Mucosa of descending colon (tissue), 3 donors: ENCODE results near the gene FAM83B. TPM values are rescaled to one million over a fixed set of nuclear protein-coding genes. Genes with fewer than 3 reads are reported as not detected.

Source experiments
- ATAC-seq: fragments of 200-7000 bp; cut with Tn5 transposase; one replicate; pipeline ENCODE4 v1.9.1; 2020; ENCODE audit warnings: mild to moderate bottlenecking, moderate library complexity
- DNase-seq, 3 donors: peaks; one replicate each; pipeline ENCODE4 v3.0.0-alpha.2; 2020
- H3K36me3 ChIP-seq: fragments of 200-600 bp; one replicate; pipeline ENCODE4 v1.8.0; 2021; ENCODE audit warnings: low read depth, mild to moderate bottlenecking
- H3K4me1 ChIP-seq: fragments of 200-600 bp; one replicate; pipeline ENCODE4 v1.8.0; 2021; ENCODE audit warnings: low read depth, mild to moderate bottlenecking
- H3K4me3 ChIP-seq: fragments of 200-600 bp; one replicate; pipeline ENCODE4 v1.8.0; 2021; ENCODE audit warnings: mild to moderate bottlenecking
- H3K9me3 ChIP-seq: fragments of 200-600 bp; one replicate; pipeline ENCODE4 v1.8.0; 2021; ENCODE audit warnings: mild to moderate bottlenecking
- intact Hi-C, 2 donors: fragments of 100-400 bp; cut with DNase I in 1 of 2; cut with micrococcal nuclease in 1 of 2; formaldehyde crosslinking; loops; one replicate each; pipeline versions ENCODE4 v1.11.0 to v1.11.1; 2022; cut with DNase I, micrococcal nuclease
- total RNA-seq, 3 donors: library from RNA; stranded (reverse); fragmentation: NEBNext Ultra II Directional in 2 of 3; extraction: Animal tissue kit (Norgen Biotek cat#: 25700) in 2 of 3; gene quantifications; one replicate each; pipeline versions ENCODE4 v1.2.1 to v1.2.4, GENCODE V29; 2021 to 2023
- TF ChIP-seq, protein P1 (sequence below): fragments of 200-600 bp; IDR thresholded peaks from one replicate; pipeline ENCODE4 v1.8.0; 2022; ENCODE audit warnings: antibody characterized with exemption, mild to moderate bottlenecking
- donor health status: DM: no; HTN: no; CAD: no; lungs with moderate emphysema.
- donor health status: DM: no; HTN: no; CAD: no.
- donor health status: DM: no; HTN: yes; CAD: no.

FAM83B gene
- total RNA-seq, 3 donors from 2014 or later, result 17.5 to 46.5 (median 39.5) TPM

DNA sequence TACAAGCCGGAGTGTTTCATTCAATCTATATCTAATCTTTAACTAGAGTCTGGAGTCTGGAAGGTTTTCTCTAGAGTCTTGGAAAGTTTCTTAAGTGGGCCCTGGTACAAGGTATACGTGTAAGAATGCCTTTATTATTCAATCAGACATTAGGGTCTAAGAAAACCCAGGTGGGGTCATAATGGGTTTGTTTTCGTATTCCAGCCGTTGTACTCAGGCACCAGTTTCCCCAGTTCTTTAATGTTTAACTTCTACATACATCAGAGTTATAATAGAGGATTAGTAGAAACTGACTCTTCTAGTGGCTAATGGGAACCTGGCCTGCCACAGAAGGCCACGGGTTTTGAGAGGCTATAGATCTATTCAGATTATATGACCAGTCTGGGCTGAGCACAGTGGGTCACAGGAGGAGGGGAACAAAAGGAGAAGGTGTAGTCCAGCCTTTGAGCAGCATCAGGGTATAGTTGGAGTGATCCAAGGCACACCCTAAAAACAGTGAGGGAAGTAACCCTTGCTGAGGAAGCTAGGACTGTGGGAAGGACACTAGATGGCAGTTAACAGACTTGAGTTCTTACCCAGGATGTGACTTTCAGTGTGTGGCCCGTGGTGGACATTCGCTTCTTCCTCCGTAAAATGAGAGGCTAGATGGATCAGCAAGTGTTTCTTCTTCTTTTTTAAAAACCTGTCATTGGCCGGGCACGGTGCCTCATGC is 15.5 kb downstream of the FAM83B start:
- DNase-seq (no peak), ATAC-seq (peak; percentile 84)
- intact Hi-C loops, result no loop called here
- TF ChIP-seq, protein P1, sequence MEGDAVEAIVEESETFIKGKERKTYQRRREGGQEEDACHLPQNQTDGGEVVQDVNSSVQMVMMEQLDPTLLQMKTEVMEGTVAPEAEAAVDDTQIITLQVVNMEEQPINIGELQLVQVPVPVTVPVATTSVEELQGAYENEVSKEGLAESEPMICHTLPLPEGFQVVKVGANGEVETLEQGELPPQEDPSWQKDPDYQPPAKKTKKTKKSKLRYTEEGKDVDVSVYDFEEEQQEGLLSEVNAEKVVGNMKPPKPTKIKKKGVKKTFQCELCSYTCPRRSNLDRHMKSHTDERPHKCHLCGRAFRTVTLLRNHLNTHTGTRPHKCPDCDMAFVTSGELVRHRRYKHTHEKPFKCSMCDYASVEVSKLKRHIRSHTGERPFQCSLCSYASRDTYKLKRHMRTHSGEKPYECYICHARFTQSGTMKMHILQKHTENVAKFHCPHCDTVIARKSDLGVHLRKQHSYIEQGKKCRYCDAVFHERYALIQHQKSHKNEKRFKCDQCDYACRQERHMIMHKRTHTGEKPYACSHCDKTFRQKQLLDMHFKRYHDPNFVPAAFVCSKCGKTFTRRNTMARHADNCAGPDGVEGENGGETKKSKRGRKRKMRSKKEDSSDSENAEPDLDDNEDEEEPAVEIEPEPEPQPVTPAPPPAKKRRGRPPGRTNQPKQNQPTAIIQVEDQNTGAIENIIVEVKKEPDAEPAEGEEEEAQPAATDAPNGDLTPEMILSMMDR, result no peak
- Histone ChIP-seq H3K36me3 (no peaks in the 10 kb centered on the region), H3K4me1 (no peaks in the 10 kb centered on the region), H3K4me3 (no peak overlapping the region), H3K9me3 (no peaks in the 10 kb centered on the region)

DNA sequence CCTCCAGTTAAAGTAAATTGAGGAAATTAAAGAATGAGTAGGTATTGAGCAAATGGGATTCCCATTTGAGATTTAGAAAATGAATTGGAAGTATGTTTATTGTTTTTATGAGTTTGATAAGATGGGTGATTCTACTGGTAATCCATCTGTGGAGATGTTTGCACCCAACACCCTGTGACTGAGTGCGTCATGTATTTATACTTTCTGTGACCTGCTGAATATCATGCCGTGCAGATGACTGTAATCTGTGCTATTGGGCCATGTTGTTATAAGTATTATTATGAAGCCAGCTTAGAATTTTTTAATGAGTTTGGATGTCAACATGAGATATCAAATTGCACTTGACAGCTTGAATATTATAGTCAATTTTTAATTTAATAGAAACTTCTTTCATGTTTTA is 17.7 kb downstream of the FAM83B start:
- H3K9me3 ChIP-seq, result no peaks in the 10 kb centered on the region
- TF ChIP-seq, protein P1, result no peak
- intact Hi-C loops, result no loop called here
- ATAC-seq, result peak; percentile 59
- H3K4me1 ChIP-seq, result no peaks in the 10 kb centered on the region
- H3K4me3 ChIP-seq, result no peak overlapping the region
- no peaks in the 10 kb centered on the region for H3K36me3 ChIP-seq
- no peak for DNase-seq

DNA sequence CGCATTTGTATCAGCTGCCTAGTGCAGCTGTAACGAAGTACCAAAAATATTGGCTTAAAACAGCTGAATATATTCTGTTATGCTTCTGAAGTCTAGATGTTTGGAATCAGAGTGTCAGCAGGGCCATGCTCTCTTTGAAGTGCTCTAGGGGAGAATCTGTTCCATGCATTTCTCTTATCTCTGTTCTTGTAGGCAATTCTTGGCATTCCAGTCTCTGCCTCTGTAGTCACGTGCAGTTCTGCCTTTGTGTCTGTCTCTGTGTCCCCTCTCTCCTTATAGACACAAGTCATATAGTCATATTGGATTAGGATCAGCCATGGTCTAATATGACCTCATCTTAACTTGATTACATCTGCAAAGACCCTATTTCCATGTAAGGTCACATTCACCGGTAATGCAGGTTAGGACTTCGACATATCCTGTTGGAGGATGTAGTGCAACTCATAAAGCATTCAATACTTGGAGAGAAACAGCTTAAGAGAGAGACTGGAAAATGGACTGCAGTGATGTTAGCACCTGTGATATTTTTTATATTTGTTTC is 18.6 kb downstream of the FAM83B start:
- H3K9me3 ChIP-seq, result no peaks in the 10 kb centered on the region
- no peaks in the 10 kb centered on the region for H3K4me1 ChIP-seq
- no peak overlapping the region for H3K4me3 ChIP-seq
- DNase-seq (no peak), ATAC-seq (no peak)
- TF ChIP-seq, protein P1, result no peak
- no peaks in the 10 kb centered on the region for H3K36me3 ChIP-seq
- intact Hi-C loops, result no loop called here

DNA sequence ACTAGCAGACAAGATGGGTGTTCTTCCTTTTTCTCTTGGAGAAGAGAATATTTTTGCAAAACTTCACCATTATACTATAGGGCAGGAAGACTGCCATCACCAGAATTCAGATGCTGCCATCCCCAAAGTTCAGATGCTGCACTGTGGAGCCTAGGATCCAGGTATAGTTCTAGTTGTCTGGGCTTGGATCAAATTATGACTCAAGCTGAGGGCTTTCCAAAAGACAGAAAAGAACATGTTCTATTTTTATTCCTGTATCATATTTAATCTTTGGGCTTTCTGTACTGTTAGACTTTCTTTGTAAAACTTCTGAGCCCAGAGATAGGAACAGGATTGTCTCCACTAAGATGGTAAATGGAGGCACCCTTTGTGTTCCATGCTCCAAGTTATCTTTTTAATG is 22.0 kb downstream of the FAM83B start:
- intact Hi-C loops, result no loop called here
- no peak for DNase-seq
- TF ChIP-seq, protein P1, result no peak
- Histone ChIP-seq H3K4me1 (no peaks in the 10 kb centered on the region), H3K36me3 (no peaks in the 10 kb centered on the region), H3K9me3 (no peaks in the 10 kb centered on the region), H3K4me3 (no peak overlapping the region)
- ATAC-seq, result no peak

DNA sequence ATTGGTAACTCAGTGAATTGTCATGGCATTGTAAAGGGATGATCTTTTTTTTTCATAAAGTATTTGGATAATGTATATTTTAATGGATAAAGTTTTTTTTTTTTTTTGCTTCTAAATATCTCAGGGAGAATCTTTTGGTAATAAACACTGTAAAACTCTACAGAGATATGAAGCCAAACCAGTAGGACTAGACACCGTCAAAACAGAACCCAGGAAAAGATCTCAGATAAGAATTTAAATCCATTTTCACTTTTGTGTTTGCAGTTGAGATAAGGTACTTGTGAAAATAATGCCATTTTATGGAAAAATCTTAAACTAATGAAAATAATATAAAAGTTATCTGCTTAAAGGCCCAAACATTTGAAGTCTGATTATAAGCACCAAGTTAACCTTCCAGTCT is 27.0 kb downstream of the FAM83B start:
- ATAC-seq, result no peak
- H3K4me1 ChIP-seq, result peaks cover 13% of the 10 kb centered on the region
- no peak overlapping the region for H3K4me3 ChIP-seq
- TF ChIP-seq, protein P1, result no peak
- DNase-seq, result no peak
- no peaks in the 10 kb centered on the region for H3K9me3 ChIP-seq
- intact Hi-C loops, result no loop called here
- no peaks in the 10 kb centered on the region for H3K36me3 ChIP-seq
